Cardiac ventricle fibroblast (primary cell): Measurements from ENCODE around the gene INHBE. TPM values are rescaled to one million over a fixed set of nuclear protein-coding genes. Genes with fewer than 3 reads are reported as not detected.

Source experiments
- total RNA-seq: library from RNA; depleted of rRNA; stranded (reverse); fragments of >200 nt; gene quantifications from 2 replicates; pipeline ENCODE4 v1.2.3, GENCODE V29; 2015

INHBE gene
- total RNA-seq: not detected in 2 replicates

GRCh38 chr12:57454566-57455373, at the start of gene INHBE:
INHBE (plus strand) TSS chr12:57455307; CDS start chr12:57455537, 230 bp downstream.

DNA sequence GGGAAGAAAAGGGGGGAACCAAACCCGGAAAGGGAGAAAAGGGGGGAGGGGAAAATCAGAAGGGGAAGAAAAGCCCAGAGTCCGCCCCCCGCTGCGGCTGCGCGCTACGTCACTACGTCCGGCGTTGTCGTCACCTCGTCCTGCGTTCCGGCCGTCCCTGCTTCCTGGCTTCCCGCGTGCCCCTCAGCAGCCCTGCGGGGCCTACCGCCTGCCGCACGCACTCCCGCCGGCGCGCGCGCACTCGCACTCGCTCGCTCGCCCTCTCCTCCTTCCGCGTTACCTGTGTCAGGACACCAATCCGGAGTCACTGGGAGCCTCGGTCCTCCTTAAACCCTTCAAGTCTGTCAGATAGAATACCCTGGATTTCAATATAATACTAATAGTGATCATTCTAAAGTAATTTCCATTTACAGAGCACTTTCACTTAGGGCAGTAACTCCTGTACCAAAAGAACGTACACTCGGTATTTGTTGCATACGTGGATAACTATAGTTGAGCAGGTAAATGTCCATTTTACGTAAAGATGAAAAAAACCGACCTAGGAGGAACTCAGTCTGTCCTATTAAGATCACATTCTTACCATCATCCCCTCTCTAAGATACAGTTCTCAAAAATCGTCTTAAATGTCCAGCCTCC, 24.1 kb upstream of the INHBE start, which contains the start of gene R3HDM2:
Gene R3HDM2, minus strand, starts transcription at position 113 of the 636 bp plus-strand sequence. CDS start 120,615 bp downstream, outside the sequence.

GRCh38 chr12:57434517-57435223, 20.4 kb upstream of the INHBE start, which contains the start of gene INHBC:
INHBC (plus strand) TSS chr12:57434784; CDS start chr12:57434887, 103 bp downstream.

DNA sequence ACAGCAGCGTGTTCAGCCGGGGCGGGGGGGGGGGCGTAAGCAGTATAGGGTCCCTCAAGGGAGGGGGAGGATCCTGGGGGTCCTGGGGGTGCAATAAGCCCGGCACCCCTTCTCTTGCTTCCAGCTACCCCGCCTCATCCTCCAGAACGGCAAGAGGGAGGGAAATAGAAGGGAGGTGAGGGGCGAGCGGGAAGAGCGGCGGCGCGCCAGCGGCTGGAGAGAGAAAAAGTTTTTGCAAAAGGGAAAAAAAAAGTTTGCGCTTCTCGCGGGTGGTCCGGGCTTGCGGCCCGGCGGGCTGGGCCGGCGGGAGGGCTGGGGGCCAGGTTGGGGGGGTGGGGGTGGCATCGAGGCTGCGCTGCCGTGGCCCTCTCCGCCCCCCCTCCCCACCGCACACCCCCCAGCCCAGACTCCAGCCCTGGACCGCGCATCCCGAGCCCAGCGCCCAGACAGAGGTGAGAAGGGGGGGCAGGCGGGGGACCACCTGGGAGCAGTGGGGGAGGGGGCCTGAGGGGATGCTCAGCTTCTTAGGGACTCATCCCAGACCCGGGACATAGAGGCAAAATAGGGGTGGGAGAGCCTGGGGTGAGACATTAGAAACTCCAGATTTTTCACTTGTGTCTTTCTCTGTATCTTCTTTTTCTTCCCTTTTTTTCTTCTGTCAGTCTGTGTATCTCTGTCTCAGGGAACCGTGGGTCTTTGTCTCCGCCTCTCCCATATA, 4.8 kb downstream of the INHBE start, which contains the start of gene GLI1:
Gene GLI1, plus strand, starts transcription at position 36 of the 718 bp plus-strand sequence. CDS start 3,907 bp downstream, outside the sequence.

GRCh38 chr12:57479376-57480115, 24.4 kb downstream of the INHBE start, which contains the start of gene ARHGAP9:
ARHGAP9 (minus strand) TSS chr12:57479866; CDS start chr12:57479406, 460 bp downstream.

DNA sequence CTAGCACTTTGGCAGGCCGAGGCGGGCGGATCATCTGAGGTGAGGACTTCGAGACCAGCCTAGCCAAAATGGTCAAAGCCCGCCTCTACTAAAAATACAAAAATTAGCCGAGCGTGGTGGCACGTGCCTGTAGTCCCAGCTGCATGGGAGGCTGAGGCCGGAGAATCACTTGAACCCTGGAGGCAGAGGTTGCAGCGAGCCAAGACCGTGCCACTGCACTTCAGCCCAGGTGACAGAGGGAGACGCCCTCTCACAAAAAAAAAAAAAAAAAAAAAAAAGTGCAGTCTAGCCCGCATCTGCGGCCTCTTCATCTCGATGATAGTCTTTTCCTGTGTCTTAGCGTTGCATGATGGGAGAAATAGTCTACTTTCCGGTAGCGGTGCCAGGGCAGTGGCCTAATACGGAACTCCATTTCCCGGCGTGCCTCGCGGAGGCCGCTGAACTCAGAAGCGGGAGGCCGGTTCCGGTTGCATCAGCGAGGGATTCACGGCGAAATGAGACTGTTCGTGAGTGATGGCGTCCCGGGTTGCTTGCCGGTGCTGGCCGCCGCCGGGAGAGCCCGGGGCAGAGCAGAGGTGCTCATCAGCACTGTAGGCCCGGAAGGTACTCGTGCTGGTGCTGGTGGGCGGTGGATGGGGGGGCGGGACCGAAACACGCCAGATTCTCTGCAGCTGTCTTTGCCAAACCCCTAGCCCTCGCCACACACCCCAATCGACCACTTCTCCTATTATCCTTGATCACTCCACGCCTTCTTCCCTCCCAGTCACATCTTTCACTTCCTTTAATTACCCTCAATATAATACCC, 32.7 kb downstream of the INHBE start, which contains the start of gene MARS1:
Gene MARS1, plus strand, starts transcription at position 472 of the 805 bp plus-strand sequence. Its CDS starts 23 bp downstream, at position 495.

Other genes starting within 250 kb of the INHBE start
- gene NXPH4, start 238.5 kb upstream of the INHBE start, total RNA-seq: 17.6 and 21.4 TPM in 2 replicates
- gene SHMT2, start 225.6 kb upstream of the INHBE start, total RNA-seq: 118 and 140 TPM in 2 replicates
- gene STAC3, start 204.1 kb upstream of the INHBE start, total RNA-seq: 0.20 and 3.1 TPM in 2 replicates
- 27.8 and 30.4 TPM in 2 replicates for gene R3HDM2, start 24.3 kb upstream of the INHBE start, total RNA-seq
- not detected in 2 replicates for gene INHBC, start 20.5 kb upstream of the INHBE start, total RNA-seq
- gene GLI1, start 4.5 kb downstream of the INHBE start, total RNA-seq: 0.05 TPM in 1 of 2 replicates, not detected in the other
- not detected in 2 replicates for gene ARHGAP9, start 24.6 kb downstream of the INHBE start, total RNA-seq
- gene MARS1, start 32.8 kb downstream of the INHBE start, total RNA-seq: 38.9 and 58.2 TPM in 2 replicates
- gene DDIT3, start 65.2 kb downstream of the INHBE start, total RNA-seq: 14.0 and 19.4 TPM in 2 replicates
- 9.9 and 10.6 TPM in 2 replicates for gene MBD6, start 67.5 kb downstream of the INHBE start, total RNA-seq
- gene DCTN2, start 91.9 kb downstream of the INHBE start, total RNA-seq: 155 and 187 TPM in 2 replicates
- gene KIF5A, start 94.7 kb downstream of the INHBE start, total RNA-seq: not detected in 2 replicates
- gene PIP4K2C, start 135.9 kb downstream of the INHBE start, total RNA-seq: 10.4 and 10.9 TPM in 2 replicates
- 6.0 and 10.2 TPM in 2 replicates for gene DTX3, start 149.5 kb downstream of the INHBE start, total RNA-seq
- gene ARHGEF25, start 156.1 kb downstream of the INHBE start, total RNA-seq: 4.8 and 9.6 TPM in 2 replicates
- 0.25 and 0.29 TPM in 2 replicates for gene B4GALNT1, start 177.9 kb downstream of the INHBE start, total RNA-seq
- 248 and 369 TPM in 2 replicates for gene OS9, start 238.8 kb downstream of the INHBE start, total RNA-seq